Stimulated activated CD8-positive, alpha-beta memory T cell treated with anti-CD3 and anti-CD28 coated beads, Interleukin-7, amount 100 ng/mL, for 48 hours (primary cell): Measurements from ENCODE around the gene KCNS3.

Source experiments
- DNase-seq, 2 donors: peaks; one replicate each; pipeline ENCODE4 v3.0.0-alpha.2; 2020; ENCODE audit warnings: low read depth in 1 of 2; ENCODE audit errors: extremely low read depth in 1 of 2

KCNS3 gene

DNA sequence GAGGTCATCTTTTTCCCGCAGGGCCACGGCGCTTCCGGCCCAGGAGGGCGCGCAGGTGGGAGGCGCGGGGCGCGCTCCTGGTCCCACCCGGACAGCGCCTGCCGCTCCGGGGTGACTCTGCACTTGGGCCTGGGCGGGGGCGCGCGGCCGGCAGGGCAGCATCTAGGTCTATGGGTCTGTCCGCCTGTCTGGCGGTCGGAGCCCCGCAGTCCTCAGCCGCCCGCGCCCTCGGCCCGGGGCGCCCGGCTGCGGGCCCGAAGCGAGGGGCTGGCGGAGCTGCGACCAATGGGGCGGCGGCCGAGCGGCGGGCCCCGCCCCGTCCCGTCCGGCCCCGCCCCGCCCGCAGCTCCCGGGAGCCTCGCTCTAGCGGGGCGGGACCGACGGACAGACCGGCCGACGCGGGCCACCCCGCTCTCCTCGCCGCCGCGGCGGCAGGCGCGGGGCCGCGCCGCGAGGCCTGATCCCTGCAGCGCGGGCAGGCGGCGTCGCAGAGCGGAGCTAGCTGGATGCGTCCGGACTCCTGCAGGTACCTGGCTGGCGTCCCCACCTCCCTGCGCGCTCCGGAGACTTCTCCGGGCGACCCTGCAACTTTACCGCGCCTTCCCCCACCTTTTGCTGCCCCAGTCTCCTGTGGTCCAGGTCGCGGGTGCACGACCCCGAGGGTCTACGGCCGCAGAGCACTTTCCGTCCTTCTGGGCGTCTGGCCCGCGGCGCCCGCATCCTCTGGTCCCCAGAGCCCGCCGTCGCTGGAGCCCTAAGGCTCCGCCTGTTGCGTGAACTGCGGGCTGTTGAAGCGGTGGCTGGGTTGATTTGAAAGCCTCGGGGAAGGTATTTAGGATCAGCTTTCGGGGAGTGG is at the start of gene KCNS3:
TSS of gene KCNS3 (plus strand) at position 387 of the 856 bp plus-strand sequence. CDS start 52,342 bp downstream, outside the sequence.
- DNase-seq = no peak

- peak in 1 of 2 donors; percentile 13 for DNase-seq
These were observed 48.1 kb upstream of the KCNS3 start for GRCh38 chr2:17830053-17831034.

- no peak for DNase-seq
These were observed 43.0 kb upstream of the KCNS3 start for GRCh38 chr2:17835516-17835915.

DNA sequence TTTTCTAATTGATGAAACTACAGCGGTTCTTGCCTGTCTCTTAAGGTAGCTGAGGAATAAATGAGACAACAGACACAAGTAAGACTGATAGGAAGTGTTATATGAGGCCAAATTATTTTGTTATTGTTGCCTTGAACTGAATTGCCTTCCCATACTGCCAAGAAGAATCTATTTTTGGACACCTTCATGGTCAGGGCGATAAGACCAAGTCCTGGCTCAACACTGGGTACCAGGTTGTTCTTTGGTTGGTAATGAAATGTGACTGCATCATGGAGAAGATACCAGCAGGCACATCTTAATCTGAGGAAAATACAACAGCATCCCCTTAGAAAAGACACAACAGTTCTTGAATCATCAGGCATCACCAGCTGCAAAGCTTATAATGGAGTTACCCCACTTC is 38.5 kb upstream of the KCNS3 start:
- no peak for DNase-seq

DNA sequence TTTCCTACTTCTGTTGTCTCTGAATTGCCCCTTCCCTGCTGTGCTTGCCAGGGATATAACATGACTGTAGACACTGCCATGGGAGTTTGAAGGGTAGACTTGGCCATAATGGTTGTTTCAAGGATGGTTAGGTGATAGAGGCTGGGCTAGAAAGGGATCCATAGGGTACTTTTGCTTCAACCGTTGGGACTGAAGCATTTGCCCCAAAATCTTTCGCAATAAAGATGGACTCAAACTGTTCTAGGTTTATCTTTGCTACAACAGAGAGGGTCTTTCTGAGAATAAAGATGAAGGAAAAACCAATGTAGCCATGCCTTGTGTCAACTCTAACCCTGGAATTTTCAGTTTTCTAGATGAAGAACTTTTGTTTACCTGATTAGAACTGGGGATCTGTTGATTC is 35.0 kb upstream of the KCNS3 start:
- no peak for DNase-seq

- DNase-seq = no peak
These were observed 32.7 kb upstream of the KCNS3 start for GRCh38 chr2:17845806-17846205.

- no peak for DNase-seq
These were observed 31.8 kb upstream of the KCNS3 start for GRCh38 chr2:17846676-17847075.

- DNase-seq = no peak
These were observed 31.2 kb upstream of the KCNS3 start for GRCh38 chr2:17847236-17847635.

- no peak for DNase-seq
These were observed 29.2 kb upstream of the KCNS3 start for GRCh38 chr2:17849275-17849674.

GRCh38 chr2:17850151-17850550 is 28.3 kb upstream of the KCNS3 start:
- DNase-seq = no peak

- DNase-seq = peak in 1 of 2 donors; percentile 11
These were observed 26.5 kb upstream of the KCNS3 start for GRCh38 chr2:17851731-17852585.

GRCh38 chr2:17853799-17854198 is 24.7 kb upstream of the KCNS3 start:
- no peak for DNase-seq

DNA sequence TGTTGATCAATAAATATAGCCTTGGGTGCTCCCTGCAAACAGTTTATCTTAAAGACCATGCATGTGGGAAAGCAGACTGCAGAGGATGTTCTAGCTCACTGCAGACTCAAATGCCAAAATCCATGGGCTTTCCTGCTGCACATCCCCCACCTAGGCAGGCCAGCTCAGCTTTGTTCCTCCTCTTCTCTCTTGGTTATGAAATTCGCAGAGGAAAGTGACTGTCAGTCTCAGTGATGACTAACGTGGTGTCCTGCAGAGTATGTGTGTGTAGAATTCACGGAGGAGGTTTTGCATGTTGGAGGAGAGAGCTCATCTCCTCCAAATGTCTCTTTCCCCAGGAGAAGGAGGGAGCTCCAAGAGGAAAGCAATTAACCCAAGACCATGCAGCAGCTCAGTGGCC is 21.4 kb upstream of the KCNS3 start:
- DNase-seq = no peak

DNA sequence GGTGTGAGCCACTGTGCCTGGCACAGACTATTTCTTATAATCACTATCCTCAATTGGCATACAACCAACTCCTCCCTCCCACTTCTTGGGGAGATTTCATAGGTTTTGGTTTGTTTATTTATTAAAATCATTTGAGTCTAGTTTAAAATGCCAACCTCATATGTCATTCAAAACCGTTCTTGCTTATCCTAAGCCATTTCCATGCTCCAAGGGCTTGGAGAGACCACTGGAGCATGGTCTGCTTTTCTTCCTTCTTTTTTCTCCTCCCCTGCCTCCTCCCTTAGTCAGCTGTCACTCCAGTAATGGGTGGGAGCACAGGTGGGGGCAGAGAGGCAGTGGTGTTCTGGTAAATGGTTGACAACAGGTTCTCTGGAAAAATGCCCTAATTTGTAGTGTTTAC is 20.4 kb upstream of the KCNS3 start:
- no peak for DNase-seq

DNA sequence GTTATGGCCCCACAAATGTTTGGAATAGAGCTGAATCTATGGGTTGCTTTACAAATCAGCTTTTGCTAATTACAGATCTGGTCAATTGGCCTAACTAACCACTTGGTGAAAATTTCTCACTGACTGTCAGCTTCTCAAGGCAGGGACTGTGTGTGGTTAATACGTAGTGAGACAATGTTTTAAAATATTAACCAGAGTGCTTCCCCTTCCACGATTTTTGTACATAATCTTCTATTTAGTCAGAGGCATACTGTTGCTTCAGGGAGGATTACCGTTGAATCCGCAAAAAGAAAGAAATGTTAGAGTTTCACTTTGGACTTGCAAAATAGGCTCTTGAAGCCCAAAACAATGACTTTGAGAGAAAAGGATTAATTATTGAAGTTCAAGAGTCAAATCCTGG is 14.9 kb upstream of the KCNS3 start:
- no peak for DNase-seq

- DNase-seq = no peak
These were observed 13.8 kb upstream of the KCNS3 start for GRCh38 chr2:17864676-17865075.

- DNase-seq = no peak
These were observed 11.3 kb upstream of the KCNS3 start for GRCh38 chr2:17867133-17867532.

DNA sequence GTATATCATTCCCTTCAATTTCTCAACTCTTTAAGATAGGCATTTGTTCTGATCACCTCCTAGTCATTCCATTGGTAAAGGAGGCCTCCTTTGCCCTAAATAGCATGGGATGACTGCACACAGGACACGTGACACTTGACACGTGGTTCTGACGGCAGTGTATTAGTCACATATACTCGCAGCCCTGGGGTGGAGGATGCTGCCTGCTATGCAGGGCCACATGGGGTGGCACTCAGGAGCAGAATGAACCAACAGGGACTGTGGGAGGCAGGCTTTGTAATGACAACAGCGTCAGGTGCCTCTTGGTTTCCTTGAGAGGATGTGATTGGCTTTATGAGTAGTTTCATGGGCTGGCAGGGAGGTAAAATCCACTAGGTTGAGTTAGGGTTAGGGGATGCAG is 9.3 kb upstream of the KCNS3 start:
- DNase-seq = no peak

GRCh38 chr2:17871639-17872038 is 6.8 kb upstream of the KCNS3 start:
- DNase-seq = no peak

GRCh38 chr2:17873021-17873420 is 5.4 kb upstream of the KCNS3 start:
- DNase-seq = no peak

DNA sequence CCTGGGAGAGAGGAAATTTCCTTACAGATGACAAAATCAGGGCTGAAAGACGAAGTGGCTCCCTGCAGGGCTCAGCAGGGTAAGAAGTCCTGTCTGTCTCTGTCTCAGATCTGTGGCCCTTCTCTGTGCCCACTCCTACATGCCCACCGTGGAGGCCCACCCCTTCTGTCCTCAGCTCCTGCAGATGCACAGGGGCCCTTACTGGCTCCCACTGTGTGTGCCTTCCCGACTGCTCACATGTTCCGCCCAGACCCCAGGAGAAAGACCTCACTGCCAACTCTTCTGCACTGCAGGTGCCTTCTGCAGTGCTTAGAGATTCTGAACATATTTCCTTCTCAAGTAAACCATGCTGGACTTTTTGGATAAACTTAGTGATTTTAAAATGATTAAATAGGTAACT is 1.9 kb upstream of the KCNS3 start:
- no peak for DNase-seq
